Measurements from ENCODE around the gene PDE4B. TPM values are rescaled to one million over a fixed set of nuclear protein-coding genes. Genes with fewer than 3 reads are reported as not detected.
A peak's percentile ranks its signal among the peaks of the same experiment; 100 is the strongest.
"Not testable (repeated sequence)": the region's sequence is repeated elsewhere in the genome, so short reads cannot be mapped to it uniquely, and the experiment has no call there.

PDE4B gene
- total RNA-seq, 1 donor from 2014 or later, result 10.6 TPM

DNA sequence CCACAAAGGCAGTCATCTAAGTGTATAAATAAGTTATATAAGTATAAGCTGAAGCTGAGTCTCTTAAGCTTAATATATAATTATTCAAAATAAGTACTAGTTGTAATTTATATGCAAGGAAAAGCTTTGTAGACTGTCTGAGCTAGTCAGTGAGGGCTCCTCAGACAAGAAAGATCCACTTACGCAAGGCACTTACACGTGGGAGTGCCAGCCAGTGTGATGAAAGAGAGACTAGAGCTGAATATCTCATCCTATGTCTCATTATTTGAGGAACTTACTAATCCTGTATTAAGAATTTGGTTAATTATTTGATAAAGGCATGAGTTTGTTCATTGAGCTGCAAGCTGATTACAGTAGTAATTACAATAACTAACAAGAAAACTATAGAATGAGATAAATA, 146.9 kb downstream of the PDE4B start:
- DNase-seq (no peak), ATAC-seq (ENCODE audit: poor library complexity) (no peak)
- intact Hi-C loops (cut with DNase I), result no loop called here

DNA sequence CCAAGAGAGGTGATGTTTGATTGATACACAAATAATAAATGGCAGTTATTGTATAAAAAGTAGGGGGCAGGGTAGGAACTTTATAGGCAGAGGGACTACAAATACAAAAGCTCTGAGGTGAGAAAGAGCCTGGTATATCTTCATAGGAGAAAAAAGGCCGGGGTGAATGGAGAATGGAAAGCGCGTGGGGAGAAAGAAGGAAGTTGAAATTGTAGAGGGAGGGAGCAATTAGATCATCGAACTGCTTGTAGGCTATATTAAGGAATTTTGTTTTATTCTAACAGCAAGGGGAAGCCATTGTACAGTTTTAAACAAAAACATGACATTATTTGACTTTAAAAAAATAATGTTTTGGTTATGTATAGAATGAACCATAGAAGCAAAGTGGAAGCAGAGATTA, 147.4 kb downstream of the PDE4B start:
- ATAC-seq (ENCODE audit: poor library complexity), result no peak
- intact Hi-C loops (cut with DNase I), result no loop called here
- no peak for DNase-seq

- intact Hi-C loops (cut with DNase I), result no loop called here
- no peak for DNase-seq
- no peak for ATAC-seq (ENCODE audit: poor library complexity)
Measured at GRCh38 chr1:65942476-65942875, 149.8 kb downstream of the PDE4B start.

GRCh38 chr1:65946376-65946775, 153.7 kb downstream of the PDE4B start:
- no peak for DNase-seq
- intact Hi-C loops (cut with DNase I), result no loop called here
- ATAC-seq (ENCODE audit: poor library complexity), result no peak

DNA sequence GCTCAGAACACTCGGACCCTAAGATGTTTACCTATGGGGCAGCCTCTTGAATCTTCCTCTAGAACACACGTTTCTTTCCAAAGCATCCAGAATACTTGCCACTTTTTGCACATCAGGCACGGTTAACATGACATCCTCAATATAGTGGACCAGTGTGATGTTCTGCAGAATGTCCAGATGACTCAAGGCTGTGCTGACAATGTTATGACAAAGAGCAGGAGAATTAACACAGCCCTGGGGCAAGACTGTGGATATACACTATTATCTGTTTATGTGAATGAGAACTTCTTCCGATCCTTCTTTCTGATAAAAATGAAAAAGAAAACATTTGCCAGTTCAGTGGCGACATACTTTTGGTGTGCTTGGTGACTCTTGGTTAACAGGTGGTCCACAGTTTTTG, 154.3 kb downstream of the PDE4B start:
- no peak for ATAC-seq (ENCODE audit: poor library complexity)
- DNase-seq, result no peak
- intact Hi-C loops (cut with DNase I), result no loop called here

DNA sequence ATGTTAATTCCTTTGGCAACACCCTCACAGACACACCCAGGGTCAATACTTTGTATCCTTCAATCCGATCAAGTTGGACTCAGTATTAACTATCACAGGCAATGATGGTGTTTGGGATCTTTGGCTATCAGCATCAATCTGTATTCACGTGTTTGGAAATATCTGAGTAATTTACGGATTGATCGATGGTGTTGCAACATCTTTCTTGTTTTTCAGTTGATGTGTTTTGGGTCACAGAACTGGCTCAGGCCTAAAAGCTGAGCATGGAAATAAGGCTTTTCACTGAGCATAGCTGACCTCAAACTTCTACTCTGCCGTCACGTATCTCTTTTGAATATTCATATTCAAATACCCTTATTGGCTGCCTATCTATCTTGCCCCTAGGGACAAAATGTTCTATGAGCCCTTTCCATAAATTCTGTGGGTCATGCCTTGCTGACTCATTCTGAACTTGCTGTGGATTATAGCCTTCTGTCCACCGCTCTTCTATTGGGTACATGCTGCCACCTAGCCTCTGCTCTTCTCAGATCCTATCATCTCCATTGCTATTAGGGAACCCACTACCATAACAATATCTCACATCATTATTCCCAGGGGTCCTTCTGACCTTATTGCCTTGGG, 156.0 kb downstream of the PDE4B start:
- ATAC-seq (ENCODE audit: poor library complexity) (no peak), DNase-seq (no peak)
- intact Hi-C loops (cut with DNase I), result no loop called here

GRCh38 chr1:65949230-65949626, 156.5 kb downstream of the PDE4B start:
- DNase-seq (no peak), ATAC-seq (ENCODE audit: poor library complexity) (no peak)
- intact Hi-C loops (cut with DNase I), result no loop called here

DNA sequence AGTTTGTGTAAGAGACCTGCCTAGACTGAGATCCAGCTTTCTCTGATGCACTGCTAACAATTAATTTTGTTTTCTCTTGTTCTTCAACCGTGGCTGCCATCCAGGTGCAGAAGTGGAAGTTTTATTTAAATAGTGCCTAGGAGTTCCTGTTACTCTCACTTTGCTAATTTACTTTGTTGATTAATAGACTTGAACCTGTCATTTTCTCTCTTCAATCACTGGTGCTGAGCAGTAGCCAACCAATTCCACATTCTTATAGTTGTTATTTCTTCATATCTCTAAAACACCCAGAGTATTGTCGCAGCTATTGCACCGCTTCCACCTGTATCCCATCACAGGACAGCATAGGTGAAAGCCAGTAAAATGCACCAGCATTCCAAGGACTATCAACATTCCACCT, 157.2 kb downstream of the PDE4B start:
- intact Hi-C loops (cut with DNase I), result no loop called here
- DNase-seq (no peak), ATAC-seq (ENCODE audit: poor library complexity) (no peak)

GRCh38 chr1:65952696-65953095, 160.0 kb downstream of the PDE4B start:
- intact Hi-C loops (cut with DNase I), result no loop called here
- ATAC-seq (ENCODE audit: poor library complexity) (no peak), DNase-seq (no peak)

GRCh38 chr1:65953170-65953569, 160.5 kb downstream of the PDE4B start:
- no peak for DNase-seq
- intact Hi-C loops (cut with DNase I), result no loop called here

DNA sequence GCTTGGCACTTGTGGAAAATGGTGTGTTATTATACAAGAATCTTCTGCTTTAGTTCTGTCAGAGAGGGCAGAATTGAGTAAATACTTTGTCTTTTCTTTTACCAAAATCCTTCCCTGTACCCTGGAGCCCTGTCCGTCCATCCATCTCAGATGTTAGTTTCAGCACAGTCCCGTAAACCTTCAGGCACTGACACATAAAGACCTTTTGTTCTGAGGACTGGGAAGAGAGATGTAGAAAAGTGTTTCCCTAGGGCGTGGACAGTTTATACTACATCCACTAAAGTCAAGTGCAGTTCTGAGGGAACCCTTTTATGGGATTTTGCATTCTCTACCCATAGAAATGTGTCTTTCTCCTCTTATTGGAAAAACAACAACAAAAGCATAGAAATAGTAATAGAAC, 162.4 kb downstream of the PDE4B start:
- DNase-seq, result no peak
- no peak for ATAC-seq (ENCODE audit: poor library complexity)
- intact Hi-C loops (cut with DNase I), result no loop called here

More at GRCh38 chr1:65953170-65953569, 160.5 kb downstream of the PDE4B start:
- no peak for ATAC-seq (ENCODE audit: poor library complexity)

DNA sequence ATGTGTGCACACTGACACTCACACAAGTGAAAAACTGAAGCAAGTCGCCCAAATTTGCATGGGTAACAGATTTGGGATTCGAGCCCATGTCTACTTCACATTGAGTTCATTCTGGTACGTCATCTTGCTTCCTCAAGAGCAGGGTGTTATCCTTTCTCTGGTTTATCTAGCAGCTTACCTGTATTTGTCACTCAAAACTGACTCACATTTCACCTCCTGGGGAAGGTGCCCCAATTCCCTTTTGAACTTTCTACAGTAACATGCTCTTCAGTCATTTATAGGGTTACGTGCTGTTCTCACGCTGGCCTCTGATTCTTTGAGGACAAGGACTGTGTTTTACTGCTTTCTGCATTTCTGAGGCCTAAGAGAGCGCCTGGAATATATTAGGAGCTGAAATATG, 162.8 kb downstream of the PDE4B start:
- DNase-seq (no peak), ATAC-seq (ENCODE audit: poor library complexity) (no peak)
- intact Hi-C loops (cut with DNase I), result no loop called here

DNA sequence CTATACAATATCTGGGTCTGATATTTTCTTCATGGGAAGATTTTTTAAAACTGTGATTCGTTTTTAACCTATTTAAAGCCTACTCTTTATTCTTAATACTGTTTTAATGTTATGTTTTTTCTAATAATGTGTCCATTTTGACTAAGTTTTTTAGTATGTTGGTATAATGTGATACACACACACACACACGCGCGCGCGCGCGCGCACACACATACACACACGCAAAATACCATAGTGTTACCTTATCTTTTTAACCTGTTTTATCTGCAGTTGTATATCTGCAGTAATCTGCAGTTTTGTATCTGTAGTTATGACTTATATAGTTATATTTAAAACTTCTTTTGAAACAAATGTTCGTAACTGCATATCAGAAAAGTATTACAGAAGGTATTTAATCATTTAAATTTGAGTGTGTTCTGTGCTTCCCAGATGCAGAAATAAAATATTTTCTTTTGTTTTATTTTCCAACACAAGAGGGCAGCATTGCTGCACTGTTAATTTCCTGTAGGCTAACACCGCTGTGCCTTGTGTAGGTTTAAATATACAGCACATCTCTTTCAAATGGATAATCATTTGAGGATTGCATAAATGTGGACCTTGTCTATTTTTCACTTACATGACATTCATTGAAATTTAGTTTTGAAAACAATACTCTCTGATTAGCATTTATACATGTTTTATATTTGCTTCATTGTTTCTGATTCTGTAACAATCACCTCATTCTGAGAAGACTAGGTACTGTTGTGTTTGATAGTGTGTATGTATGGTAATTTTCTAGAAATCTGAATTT, 166.1 kb downstream of the PDE4B start:
- DNase-seq (peak; percentile 47), ATAC-seq (ENCODE audit: poor library complexity) (peak; percentile 52)
- intact Hi-C loops (cut with DNase I), result loop anchor here (2.0 kb wide), 1 partner anchor 284 kb away; no protein-coding TSS in a partner anchor

DNA sequence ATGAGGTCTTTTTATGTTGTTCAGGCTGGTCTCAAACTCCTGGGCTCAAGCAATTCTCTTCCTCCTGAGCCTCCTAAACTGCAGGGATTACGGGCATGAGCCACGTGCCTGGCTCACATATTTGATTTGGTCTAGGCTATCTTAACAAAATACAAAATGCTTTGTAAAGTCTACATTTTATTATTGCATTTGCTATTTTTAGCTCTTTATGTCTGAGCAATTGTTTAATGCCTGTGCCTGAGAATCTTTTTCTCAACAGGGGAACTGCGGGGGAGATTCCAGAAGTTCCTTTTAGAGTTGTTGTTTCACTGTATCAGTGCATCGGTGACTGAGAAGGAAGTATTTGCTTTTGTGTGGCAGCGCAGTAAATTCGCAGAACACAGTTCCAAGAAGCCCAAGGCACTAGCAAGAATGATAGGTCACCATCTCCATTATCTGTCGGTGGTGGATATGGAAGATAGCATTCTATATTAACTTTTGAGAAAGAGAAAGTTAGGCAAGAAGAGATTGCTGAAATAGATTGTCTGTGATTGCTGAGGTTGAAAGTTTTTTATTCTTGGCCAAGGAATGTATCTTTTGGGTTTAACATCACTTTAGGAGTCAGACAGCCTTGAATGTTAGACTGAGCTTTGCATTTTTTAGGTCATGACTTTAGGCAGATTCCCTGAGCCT, 167.3 kb downstream of the PDE4B start:
- intact Hi-C loops (cut with DNase I), result loop anchor here (2.0 to 5.0 kb wide), 2 partner anchors 283 to 487 kb away; no protein-coding TSS in a partner anchor
- no peak for ATAC-seq (ENCODE audit: poor library complexity)
- no peak for DNase-seq

- no peak for DNase-seq
- intact Hi-C loops (cut with DNase I), result loop anchor here (5.0 kb wide), 1 partner anchor 484 kb away; no protein-coding TSS in a partner anchor
- no peak for ATAC-seq (ENCODE audit: poor library complexity)
Measured at GRCh38 chr1:65963156-65963888, 170.6 kb downstream of the PDE4B start.

DNA sequence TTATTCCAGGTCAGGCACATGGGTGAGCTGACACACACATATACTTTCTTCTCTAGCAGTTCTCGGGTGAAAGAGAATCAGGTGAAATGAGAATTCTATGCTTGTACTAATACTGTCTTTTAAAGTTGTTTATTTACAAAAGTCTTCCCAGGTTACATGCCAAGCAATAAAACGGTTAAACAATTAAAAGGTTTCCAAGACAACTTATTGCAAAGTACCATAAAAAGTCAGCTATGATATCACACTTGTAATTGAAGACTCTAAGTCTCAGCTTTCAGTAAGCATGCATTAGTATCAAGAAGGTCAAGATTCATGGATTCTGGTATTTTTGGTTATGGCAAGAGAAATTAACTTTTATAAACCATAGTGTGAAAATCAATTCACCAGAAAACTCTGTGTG, 171.4 kb downstream of the PDE4B start:
- intact Hi-C loops (cut with DNase I), result loop anchor here (5.0 kb wide), 1 partner anchor 483 kb away; no protein-coding TSS in a partner anchor
- no peak for ATAC-seq (ENCODE audit: poor library complexity)

DNA sequence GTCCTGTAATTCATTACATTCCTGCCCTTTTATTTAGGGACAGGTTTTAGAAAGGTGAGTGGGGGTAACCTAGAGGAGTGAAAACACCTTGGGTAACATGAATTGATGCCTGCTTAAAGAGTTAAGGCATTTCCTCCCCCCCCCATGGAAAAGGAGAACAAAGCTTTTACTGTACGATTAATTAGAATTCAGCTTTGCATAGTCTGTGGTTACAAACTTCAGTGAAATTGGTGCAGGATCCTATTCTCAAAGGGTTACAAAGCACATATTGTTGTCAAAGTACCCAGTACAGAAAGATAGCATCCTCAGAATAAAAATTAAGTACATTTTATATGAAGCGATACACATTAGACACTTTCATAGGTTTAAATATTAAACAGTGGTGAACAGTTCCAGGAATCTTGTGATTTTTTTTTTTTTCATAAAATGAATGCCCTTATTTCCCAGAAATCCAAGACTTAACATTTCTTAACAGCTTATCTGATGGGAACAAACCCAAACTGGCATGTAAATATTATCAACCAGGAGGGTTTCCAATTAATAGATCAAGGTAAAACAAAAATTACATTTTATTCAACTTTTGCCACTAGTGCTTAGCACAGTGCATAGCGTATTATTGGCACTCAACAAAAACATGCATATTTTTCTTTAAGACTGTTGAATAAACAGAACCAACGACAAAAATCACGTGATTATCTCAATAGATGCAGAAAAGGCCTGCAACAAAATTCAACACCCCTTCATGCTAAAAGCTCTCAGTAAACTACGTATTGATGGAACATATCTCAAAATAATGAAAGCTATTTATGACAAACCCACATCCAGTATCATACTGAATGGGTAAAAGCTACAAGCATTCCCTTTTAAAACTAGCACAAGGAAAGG, 172.7 kb downstream of the PDE4B start:
- DNase-seq (no peak), ATAC-seq (ENCODE audit: poor library complexity) (no peak)
- intact Hi-C loops (cut with DNase I), result no loop called here

More for the DNA sequence above, 171.4 kb downstream of the PDE4B start:
- DNase-seq, result no peak

DNA sequence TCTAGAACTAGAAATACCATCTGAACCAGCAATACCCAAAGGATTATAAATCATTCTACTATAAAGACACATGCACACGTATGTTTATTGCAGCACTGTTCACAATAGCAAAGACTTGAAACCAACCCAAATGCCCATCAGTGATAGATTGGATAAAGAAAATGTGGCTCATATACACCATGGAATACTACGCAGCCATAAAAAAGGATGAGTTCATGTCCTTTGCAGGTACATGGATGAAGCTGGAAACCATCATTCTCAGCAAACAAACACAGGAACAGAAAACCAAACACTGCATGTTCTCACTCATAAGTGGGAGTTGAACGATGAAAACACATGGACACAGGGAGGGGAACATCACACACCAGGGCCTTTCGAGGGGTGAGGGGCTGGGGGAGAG, 174.8 kb downstream of the PDE4B start:
- ATAC-seq (ENCODE audit: poor library complexity); intact Hi-C loops (cut with DNase I); DNase-seq: not testable (repeated sequence)

All from Right ventricle myocardium superior (tissue), 1 donor.